Posterior vena cava (tissue), 2 donors: Measurements from ENCODE around the gene RUNX2. TPM values are rescaled to one million over a fixed set of nuclear protein-coding genes. Genes with fewer than 3 reads are reported as not detected.
A peak's percentile ranks its signal among the peaks of the same experiment; 100 is the strongest.
"Not testable (repeated sequence)": the region's sequence is repeated elsewhere in the genome, so short reads cannot be mapped to it uniquely, and the experiment has no call there.

Source experiments
- DNase-seq: peaks from one replicate; pipeline ENCODE4 v3.0.0-alpha.2; 2020; ENCODE audit warnings: low spot score
- intact Hi-C, 2 donors: fragments of 100-400 bp; cut with DNase I; formaldehyde crosslinking; loops; one replicate each; pipeline versions ENCODE4 v1.14.1 to v1.14.2; 2022 to 2023
- long read RNA-seq, 2 donors: library from polyadenylated mRNA; unstranded; transcript quantifications; one replicate each; pipeline ENCODE4 v2.0.0, GENCODE V29; 2020 to 2021
- total RNA-seq, 2 donors: library from RNA; stranded (reverse); fragmentation: NEBNext Ultra II Directional; extraction: Animal tissue kit (Norgen Biotek cat#: 25700); gene quantifications; one replicate each; pipeline ENCODE4 v1.2.1, GENCODE V29; 2021
- donor health status: DM: yes; HTN: yes; CAD: no.
- donor health status: DM: yes; HTN: yes; CAD: no.

RUNX2 gene
- total RNA-seq: under 1 TPM; 0.83 to 1.00 TPM
- long read RNA-seq, donor 1, partial matches to known transcripts: 0 of 1 reads
- long read RNA-seq, donor 1, other reads (novel, unspliced or antisense): 1 of 1 reads
- long read RNA-seq, donor 2, partial matches to known transcripts: 0 of 2 reads
- long read RNA-seq, donor 2, other reads (novel, unspliced or antisense): 2 of 2 reads

GRCh38 chr6:45327956-45328522, at the start of gene RUNX2:
Gene RUNX2, plus strand, starts transcription at chr6:45328330. Its CDS starts 397 bp downstream, at chr6:45328727.
- no peak for DNase-seq
- intact Hi-C loops: loop anchor here in 1 of 2 donors (5.0 kb wide), 1 partner anchor 206 kb away; no protein-coding TSS in a partner anchor

DNA sequence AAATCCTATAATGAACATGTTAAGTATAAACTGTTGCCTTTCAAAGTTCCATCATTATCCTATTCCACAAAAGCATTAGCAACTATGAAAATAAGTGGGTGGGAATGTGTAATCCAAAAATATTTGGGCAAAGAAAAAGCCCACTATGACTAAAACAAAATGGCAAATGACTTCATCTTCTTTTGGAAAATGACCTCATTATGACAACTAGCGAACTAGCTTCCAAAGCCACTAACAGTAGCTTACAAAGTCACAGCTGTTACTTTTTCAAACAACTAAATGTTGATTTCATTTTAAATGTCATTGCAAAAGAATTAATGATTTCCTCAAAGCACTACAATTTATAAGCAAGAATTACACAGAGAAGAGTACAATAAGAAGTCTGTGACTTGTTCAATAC, 49.8 kb upstream of the RUNX2 start:
- no peak for DNase-seq
- intact Hi-C loops: no loop called here

DNA sequence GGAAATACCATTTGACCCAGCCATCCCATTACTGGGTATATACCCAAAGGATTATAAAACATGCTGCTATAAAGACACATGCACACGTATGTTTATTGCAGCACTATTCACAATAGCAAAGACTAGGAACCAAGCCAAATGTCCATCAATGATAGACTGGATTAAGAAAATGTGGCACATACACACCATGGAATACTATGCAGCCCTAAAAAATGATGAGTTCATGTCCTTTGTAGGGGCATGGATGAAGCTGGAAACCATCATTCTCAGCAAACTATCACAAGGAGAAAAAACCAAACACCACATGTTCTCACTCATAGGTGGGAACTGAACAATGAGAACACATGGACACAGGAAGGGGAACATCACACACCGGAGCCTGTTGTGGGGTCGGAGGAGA, 41.4 kb upstream of the RUNX2 start:
- intact Hi-C loops, DNase-seq: not testable (repeated sequence)

GRCh38 chr6:45289751-45290514, 38.2 kb upstream of the RUNX2 start:
- intact Hi-C loops: loop anchor here in 1 of 2 donors (5.0 kb wide), 1 partner anchor 943 kb away; no protein-coding TSS in a partner anchor
- no peak for DNase-seq

GRCh38 chr6:45293306-45293705, 34.8 kb upstream of the RUNX2 start:
- intact Hi-C loops: loop anchor here in 1 of 2 donors (5.0 kb wide), 1 partner anchor 946 kb away; no protein-coding TSS in a partner anchor
- DNase-seq: no peak

DNA sequence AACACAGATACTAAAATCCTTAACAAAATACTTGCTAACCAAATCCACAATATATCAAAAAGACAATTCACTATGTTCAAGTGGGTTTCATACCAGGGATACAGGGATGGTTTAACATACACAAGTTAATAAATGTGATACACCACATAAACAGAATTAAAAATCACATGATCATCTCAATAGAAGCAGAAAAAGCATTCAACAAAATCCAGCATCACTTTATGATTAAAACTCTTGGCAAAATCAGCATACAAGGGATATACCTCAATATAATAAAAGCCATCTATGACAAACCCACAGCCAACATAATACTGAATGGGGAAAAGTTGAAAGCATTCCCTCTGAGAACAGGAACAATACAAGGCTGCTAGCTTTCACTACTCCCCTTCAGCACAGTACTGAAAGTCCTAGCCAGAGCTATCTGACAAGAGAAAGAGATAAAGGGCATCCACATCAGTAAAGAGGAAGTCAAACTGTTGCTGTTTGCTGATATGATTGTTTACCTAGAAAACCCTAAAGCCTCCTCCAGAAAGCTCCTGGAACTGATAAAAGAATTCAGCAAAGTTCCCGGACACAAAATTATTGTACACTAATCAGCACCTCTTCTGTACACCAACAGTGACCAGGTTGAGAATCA, 33.9 kb upstream of the RUNX2 start:
- intact Hi-C loops: loop anchor here in 1 of 2 donors (5.0 kb wide), 1 partner anchor 947 kb away; no protein-coding TSS in a partner anchor
- not testable (repeated sequence) for DNase-seq

- intact Hi-C loops: no loop called here
- no peak for DNase-seq
Observed at GRCh38 chr6:45297320-45297719, 30.8 kb upstream of the RUNX2 start.

DNA sequence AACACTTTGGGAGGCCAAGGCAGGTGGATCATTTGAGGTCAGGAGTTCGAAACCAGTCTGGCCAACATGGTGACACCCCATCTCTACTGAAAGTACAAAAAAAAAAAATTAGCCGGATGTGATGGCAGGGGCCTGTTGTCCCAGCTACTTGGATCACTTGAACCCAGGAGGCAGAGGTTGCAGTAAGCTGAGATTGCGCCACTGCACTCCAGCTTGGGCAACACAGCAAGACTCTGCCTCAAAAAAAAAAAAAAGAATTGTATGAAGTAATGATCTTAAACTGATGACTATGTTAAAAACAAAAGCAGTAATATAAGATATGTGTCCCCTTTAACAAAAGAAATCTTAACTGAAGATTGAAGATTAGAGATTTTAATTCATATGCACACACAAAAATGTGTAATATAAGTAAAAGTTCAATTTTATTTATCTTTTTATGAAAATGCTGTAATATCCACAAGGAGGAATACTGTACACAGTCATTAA, 29.0 kb upstream of the RUNX2 start:
- intact Hi-C loops: no loop called here
- no peak for DNase-seq

- intact Hi-C loops: loop anchor here in 1 of 2 donors (2.0 kb wide), 1 partner anchor 16 kb away; no protein-coding TSS in a partner anchor
Observed at GRCh38 chr6:45300736-45301135, 27.4 kb upstream of the RUNX2 start.

DNA sequence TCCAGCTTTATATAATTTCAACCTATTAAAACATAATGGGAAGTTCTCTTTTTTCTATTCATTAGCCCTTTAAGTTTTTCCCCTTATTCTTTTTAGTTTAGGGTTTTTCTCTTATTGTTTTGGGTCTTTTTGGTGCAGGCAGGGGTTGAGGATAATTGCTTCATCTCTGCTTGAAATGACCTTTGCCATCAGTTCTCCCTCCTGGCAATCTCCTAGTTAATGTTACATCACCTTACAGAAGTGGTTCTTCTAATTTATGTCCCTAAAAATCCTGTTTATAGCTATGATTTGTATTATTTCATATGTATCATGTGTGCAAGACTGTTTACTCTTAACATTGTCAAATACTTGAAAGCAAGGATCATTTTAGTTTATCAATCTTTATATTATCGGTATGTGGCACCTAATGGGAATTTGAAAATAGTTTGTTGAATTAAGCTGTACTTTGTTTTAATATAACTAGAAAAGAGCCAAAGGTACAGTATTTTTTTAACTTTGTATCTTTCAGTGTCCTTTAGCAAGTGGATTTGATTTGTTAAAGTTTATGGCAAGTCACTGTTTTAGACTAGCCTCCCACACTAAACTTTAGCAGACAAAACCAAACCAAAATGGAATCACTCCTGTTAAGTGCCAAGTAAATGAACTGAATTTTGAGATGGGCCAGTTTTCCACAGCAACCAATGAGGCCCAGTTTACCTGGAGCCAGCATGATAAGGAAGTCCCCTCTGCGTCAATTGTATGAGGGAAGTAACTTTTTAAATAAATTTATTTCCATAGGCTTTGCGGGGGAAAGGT, 26.6 kb upstream of the RUNX2 start:
- intact Hi-C loops: loop anchor here in 1 of 2 donors (2.0 kb wide), 1 partner anchor 17 kb away; no protein-coding TSS in a partner anchor
- no peak for DNase-seq

More at GRCh38 chr6:45300736-45301135, 27.4 kb upstream of the RUNX2 start:
- no peak for DNase-seq

- intact Hi-C loops: no loop called here
- no peak for DNase-seq
Observed at GRCh38 chr6:45302832-45303231, 25.3 kb upstream of the RUNX2 start.

- DNase-seq: peak; percentile 29
- intact Hi-C loops: no loop called here
Observed at GRCh38 chr6:45305546-45305945, 22.6 kb upstream of the RUNX2 start.

- DNase-seq: peak; percentile 51
- intact Hi-C loops: no loop called here
Observed at GRCh38 chr6:45310118-45310788, 17.9 kb upstream of the RUNX2 start.

- intact Hi-C loops: no loop called here
- DNase-seq: no peak
Observed at GRCh38 chr6:45314146-45314545, 14.0 kb upstream of the RUNX2 start.

GRCh38 chr6:45320349-45320748, 7.8 kb upstream of the RUNX2 start:
- no peak for DNase-seq
- intact Hi-C loops: no loop called here

- DNase-seq: no peak
Observed at GRCh38 chr6:45323656-45324224, 4.4 kb upstream of the RUNX2 start.

DNA sequence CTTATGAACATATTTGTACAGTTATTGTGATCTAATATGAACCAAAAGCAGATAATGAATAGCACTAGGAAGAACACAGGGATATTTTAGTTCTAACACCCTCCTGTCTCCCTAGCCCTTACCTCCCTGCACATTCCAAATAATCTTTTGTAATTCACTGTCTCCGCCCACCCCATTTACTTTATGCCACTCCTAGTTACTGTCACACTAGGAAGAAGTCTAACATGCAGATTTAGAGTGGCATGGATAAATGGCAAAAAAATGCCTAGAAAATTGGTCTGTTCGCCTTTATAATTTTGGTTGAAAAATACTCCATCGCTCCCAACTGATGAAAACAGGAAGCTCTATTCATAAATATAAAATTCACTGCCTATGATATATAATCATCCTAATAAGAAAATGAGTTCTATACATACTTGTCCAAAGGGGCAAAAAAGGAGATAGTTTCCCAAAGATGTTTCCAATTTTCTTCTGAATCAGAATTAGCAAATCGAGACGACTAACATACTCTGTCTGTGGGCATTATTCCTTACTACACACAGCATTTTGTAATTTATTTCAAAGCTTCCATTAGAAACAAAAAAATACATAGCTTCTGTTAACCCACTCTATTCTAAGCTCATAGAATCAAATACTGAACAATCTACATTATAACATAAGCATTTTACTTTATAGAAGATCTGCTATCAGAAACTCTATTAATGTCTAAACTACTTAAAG, 1.3 kb upstream of the RUNX2 start:
- intact Hi-C loops: loop anchor here in 1 of 2 donors (5.0 kb wide), 1 partner anchor 205 kb away; no protein-coding TSS in a partner anchor
- DNase-seq: no peak

More at GRCh38 chr6:45323656-45324224, 4.4 kb upstream of the RUNX2 start:
- intact Hi-C loops: no loop called here
